Transverse colon (tissue), 4 donors: ENCODE measurements around the gene DNAL1. TPM values are rescaled to one million over a fixed set of nuclear protein-coding genes. Genes with fewer than 3 reads are reported as not detected.

Source experiments
- DNase-seq: peaks from one replicate; pipeline ENCODE4 v3.0.0-alpha.2; 2019
- H3K27ac ChIP-seq, 4 donors: fragments of 200-600 bp; sonication (generic); 2 replicates each; pipeline ENCODE4 v1.5.1; 2016 to 2018; ENCODE audit warnings: inconsistent platforms in 4 of 4
- H3K27me3 ChIP-seq: fragments of 200-600 bp; sonication (generic); 2 replicates; pipeline ENCODE4 v1.5.1; 2017; ENCODE audit warnings: inconsistent platforms
- H3K36me3 ChIP-seq, 4 donors: fragments of 200-600 bp; sonication (generic); 2 replicates each; pipeline ENCODE4 v1.5.1; 2017 to 2019; ENCODE audit warnings: inconsistent platforms in 4 of 4
- H3K4me1 ChIP-seq, 4 donors: fragments of 200-600 bp; sonication (generic); 2 replicates each; pipeline ENCODE4 v1.5.1; 2017 to 2020; ENCODE audit warnings: inconsistent platforms in 4 of 4
- H3K4me3 ChIP-seq, 4 donors: fragments of 200-600 bp; sonication (generic); 1 replicate in 1 of 4; 2 replicates in 3 of 4; pipeline versions ENCODE4 v1.5.1 to v1.6.1; 2017 to 2019; ENCODE audit warnings: inconsistent platforms in 4 of 4
- H3K9me3 ChIP-seq, 2 donors: fragments of 200-600 bp; sonication (generic); 2 replicates each; pipeline ENCODE4 v1.5.1; 2017 to 2019; ENCODE audit warnings: inconsistent platforms in 2 of 2
- CTCF ChIP-seq, 5 experiments: fragments of 200-600 bp in 3 of 5; fragments of 450-650 bp in 2 of 5; sonication (generic) in 3 of 5; IDR thresholded peaks; 1 replicate in 2 of 5; 2 replicates in 3 of 5; pipeline ENCODE4 v1.5.1; 2016 to 2017; ENCODE audit warnings: antibody characterized with exemption in 5 of 5, inconsistent platforms in 3 of 5, mild to moderate bottlenecking in 2 of 5, moderate library complexity in 1 of 5
- EP300 ChIP-seq: sonication (generic); formaldehyde crosslinking; IDR thresholded peaks from one replicate; pipeline ENCODE4 v1.6.1; 2017; ENCODE audit warnings: antibody characterized with exemption, low read depth
- POLR2A ChIP-seq: fragments of 450-650 bp; IDR thresholded peaks from one replicate; pipeline ENCODE4 v1.6.1; 2016; ENCODE audit warnings: antibody characterized with exemption, mild to moderate bottlenecking, moderate library complexity
- POLR2AphosphoS5 ChIP-seq, 3 donors: sonication (generic); formaldehyde crosslinking; IDR thresholded peaks; one replicate each; pipeline ENCODE4 v1.6.1; 2016; ENCODE audit warnings: antibody characterized with exemption in 3 of 3
- WGBS, 2 donors: methylation state at CpG; one replicate each; pipeline ENCODE4 v1.1.5; 2018; ENCODE audit warnings: low coverage in 1 of 2; 5-methylcytosine and 5-hydroxymethylcytosine counted together
- in situ Hi-C, 4 donors: fragments of 200-750 bp; cut with MboI; loops; one replicate each; pipeline versions ENCODE4 v1.15.0 to v1.15.1; 2017; ENCODE audit warnings: low sequenced_read_pairs in 3 of 4, low pct_ligation_motif_present in 1 of 4, low pct_unique_long_range_greater_than_20kb in 1 of 4
- intact Hi-C: fragments of 100-400 bp; cut with DNase I; formaldehyde crosslinking; loops from one replicate; pipeline ENCODE4 v1.15.1; 2023; ENCODE audit warnings: low total_unique reads
- total RNA-seq, 4 donors: library from RNA; depleted of rRNA; stranded (reverse); fragments of >200 nt; gene quantifications; one replicate each; pipeline ENCODE4 v1.1.0, GENCODE V29; 2016

DNAL1 gene
- total RNA-seq, 4 donors from 2014 or later: 0.80 to 6.3 (median 2.9) TPM

- Histone ChIP-seq H3K36me3 (peaks cover 0 to 6% (median 0%) of the 10 kb centered on the region in 4 donors), H3K27me3 (no peaks in the 10 kb centered on the region), H3K4me1 (peaks cover 0 to 12% (median 6%) of the 10 kb centered on the region in 4 donors), H3K27ac (no peak overlapping the region), H3K4me3 (no peak overlapping the region), H3K9me3 (no peaks in the 10 kb centered on the region)
- in situ Hi-C loops: no loop called here
- intact Hi-C loops: no loop called here
- TF ChIP-seq CTCF (IDR thresholded peaks at IDR 0.05) (no peak), POLR2AphosphoS5 (IDR thresholded peaks at IDR 0.05) (no peak), POLR2A (no peak), EP300 (no peak)
- 90 to 93% methylated on average over 2 of the region's 2 CpGs for WGBS, 2 donors
- no peak for DNase-seq
Observed at GRCh38 chr14:73694083-73694482, 49.3 kb downstream of the DNAL1 start.

DNA sequence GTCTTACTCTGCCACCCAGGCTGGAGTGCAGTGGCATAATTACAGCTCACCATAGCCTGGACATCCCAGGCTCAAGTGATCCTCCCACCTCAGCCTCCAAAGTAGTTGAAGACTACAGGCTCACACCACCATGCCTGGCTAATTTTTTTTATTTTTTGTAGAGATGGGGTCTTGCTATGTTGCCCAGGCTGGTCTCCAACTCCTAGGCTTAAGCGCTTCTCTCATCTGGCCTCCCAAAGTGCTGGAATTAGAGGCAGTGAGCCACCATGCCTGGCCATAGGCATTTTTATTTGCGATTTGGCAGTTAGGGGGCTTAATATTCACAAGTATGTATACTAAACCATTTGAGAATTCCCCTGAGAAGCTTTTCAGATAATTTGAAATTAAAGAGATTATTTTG is 50.3 kb downstream of the DNAL1 start:
- H3K4me3 ChIP-seq: no peak overlapping the region
- intact Hi-C loops (no loop called here), in situ Hi-C loops (no loop called here)
- H3K36me3 ChIP-seq: no peaks in the 10 kb centered on the region
- no peak overlapping the region for H3K27ac ChIP-seq
- TF ChIP-seq CTCF (IDR thresholded peaks at IDR 0.05) (no peak), POLR2AphosphoS5 (IDR thresholded peaks at IDR 0.05) (no peak), POLR2A (no peak), EP300 (no peak)
- H3K9me3 ChIP-seq: no peaks in the 10 kb centered on the region
- peaks cover 0 to 13% (median 6%) of the 10 kb centered on the region in 4 donors for H3K4me1 ChIP-seq
- DNase-seq: no peak
- no peaks in the 10 kb centered on the region for H3K27me3 ChIP-seq
- WGBS, 2 donors: 98% methylated on average over 2 of the region's 2 CpGs; no CpG with 5 or more reads in 1 of the 2 donors

GRCh38 chr14:73695997-73696396 is 51.2 kb downstream of the DNAL1 start:
- H3K36me3 ChIP-seq: no peaks in the 10 kb centered on the region
- 69 to 78% methylated on average over 2 of the region's 2 CpGs for WGBS, 2 donors
- no peaks in the 10 kb centered on the region for H3K9me3 ChIP-seq
- intact Hi-C loops: no loop called here
- peaks cover 0 to 19% (median 6%) of the 10 kb centered on the region in 4 donors for H3K4me1 ChIP-seq
- DNase-seq: no peak
- H3K27me3 ChIP-seq: no peaks in the 10 kb centered on the region
- TF ChIP-seq POLR2A (no peak), CTCF (IDR thresholded peaks at IDR 0.05) (no peak), POLR2AphosphoS5 (IDR thresholded peaks at IDR 0.05) (no peak), EP300 (no peak)
- in situ Hi-C loops: no loop called here
- H3K27ac ChIP-seq: peak overlapping the region in 1 of 4 donors; percentile 3
- H3K4me3 ChIP-seq: no peak overlapping the region

DNA sequence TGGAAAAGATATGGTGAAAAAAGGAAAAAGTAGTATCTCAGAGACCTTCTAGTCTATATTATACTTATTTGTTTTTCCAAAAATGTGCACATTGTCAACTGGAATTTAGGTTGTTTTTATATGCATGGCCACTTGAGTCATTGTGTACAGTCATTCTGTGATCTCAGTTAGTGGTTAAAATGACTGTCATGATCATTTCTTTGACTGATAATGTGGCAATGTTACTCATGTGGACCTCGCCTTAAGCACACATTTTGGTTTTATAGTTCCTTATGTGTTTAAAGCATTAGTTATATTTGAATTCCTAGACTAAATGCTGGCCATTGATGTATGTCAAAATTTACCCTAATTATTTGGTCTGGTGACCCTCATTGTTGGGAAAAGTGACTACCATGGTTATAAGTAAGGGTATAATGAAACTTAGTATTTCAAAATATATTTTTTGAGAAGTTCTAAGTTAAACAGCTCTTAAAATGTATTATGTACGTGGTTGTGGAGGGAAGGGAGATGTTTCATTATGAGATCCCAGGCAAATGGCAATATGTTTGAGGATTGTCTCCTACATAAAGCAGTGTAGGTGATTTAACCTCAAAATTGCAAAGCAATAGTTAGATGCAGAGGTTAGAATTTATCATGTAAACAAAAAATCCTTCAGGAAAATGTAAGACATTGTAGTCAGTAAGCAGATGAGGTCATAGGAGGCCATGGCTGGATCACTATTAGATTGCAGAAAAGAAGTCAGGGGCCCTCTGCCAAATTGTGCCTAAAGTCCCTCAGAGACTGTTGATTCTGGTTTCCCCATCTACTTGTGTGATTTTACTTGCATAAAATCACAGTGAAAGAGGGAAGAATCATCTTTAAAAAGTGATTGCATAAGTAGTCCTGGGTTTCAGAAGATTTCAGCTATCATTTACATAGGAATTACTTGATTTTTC is 51.9 kb downstream of the DNAL1 start:
- intact Hi-C loops (no loop called here), in situ Hi-C loops (no loop called here)
- WGBS, 2 donors: 55 to 100% methylated on average over 1 to 2 of the region's 2 CpGs
- no peak overlapping the region for H3K4me3 ChIP-seq
- peak overlapping the region in 1 of 4 donors; percentile 3 for H3K27ac ChIP-seq
- H3K36me3 ChIP-seq: no peaks in the 10 kb centered on the region
- TF ChIP-seq CTCF (IDR thresholded peaks at IDR 0.05): no peak
- no peak for TF ChIP-seq EP300
- no peak for TF ChIP-seq POLR2AphosphoS5 (IDR thresholded peaks at IDR 0.05)
- no peak for TF ChIP-seq POLR2A
- no peaks in the 10 kb centered on the region for H3K27me3 ChIP-seq
- no peak for DNase-seq
- peaks cover 0 to 19% (median 6%) of the 10 kb centered on the region in 4 donors for H3K4me1 ChIP-seq
- no peaks in the 10 kb centered on the region for H3K9me3 ChIP-seq
